Measurements from ENCODE around the gene MYRIP.

DNA sequence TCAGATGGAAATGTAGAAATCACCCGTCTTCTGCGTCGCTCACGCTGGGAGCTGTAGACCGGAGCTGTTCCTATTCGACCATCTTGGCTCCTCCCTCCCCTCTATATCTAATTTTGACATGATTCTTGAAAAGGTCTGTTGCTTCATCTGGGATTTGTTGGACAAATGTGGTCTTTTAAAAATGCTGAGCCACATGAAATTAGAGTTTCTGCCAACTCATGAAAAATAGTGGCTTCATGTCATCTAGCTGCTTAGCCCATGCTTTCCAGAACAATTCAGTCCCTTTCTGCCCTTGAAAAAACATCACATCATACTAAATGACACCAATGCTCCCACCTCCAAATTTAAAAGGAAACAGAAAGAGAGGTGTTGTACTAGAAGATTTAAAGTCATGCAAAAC lies 351.5 kb downstream of the MYRIP start:
- TF ChIP-seq MYC (IDR thresholded peaks at IDR 0.05; ENCODE audit: insufficient read depth, insufficient read length, insufficient replicate concordance, low read length, severe bottlenecking) (no peak), YY1 (IDR thresholded peaks at IDR 0.05; ENCODE audit: low read depth, low read length) (no peak), EZH2 (IDR thresholded peaks at IDR 0.05; ENCODE audit: borderline replicate concordance, control insufficient read depth, low read depth, low read length) (no peak), HDAC2 (IDR thresholded peaks at IDR 0.05) (no peak), MXI1 (IDR thresholded peaks at IDR 0.05; ENCODE audit: low read depth, low read length) (no peak)
- TF ChIP-seq, protein P1, sequence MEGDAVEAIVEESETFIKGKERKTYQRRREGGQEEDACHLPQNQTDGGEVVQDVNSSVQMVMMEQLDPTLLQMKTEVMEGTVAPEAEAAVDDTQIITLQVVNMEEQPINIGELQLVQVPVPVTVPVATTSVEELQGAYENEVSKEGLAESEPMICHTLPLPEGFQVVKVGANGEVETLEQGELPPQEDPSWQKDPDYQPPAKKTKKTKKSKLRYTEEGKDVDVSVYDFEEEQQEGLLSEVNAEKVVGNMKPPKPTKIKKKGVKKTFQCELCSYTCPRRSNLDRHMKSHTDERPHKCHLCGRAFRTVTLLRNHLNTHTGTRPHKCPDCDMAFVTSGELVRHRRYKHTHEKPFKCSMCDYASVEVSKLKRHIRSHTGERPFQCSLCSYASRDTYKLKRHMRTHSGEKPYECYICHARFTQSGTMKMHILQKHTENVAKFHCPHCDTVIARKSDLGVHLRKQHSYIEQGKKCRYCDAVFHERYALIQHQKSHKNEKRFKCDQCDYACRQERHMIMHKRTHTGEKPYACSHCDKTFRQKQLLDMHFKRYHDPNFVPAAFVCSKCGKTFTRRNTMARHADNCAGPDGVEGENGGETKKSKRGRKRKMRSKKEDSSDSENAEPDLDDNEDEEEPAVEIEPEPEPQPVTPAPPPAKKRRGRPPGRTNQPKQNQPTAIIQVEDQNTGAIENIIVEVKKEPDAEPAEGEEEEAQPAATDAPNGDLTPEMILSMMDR (IDR thresholded peaks at IDR 0.05 in 2 of 3, conservative IDR thresholded peaks at IDR 0.05 in 1 of 3; ENCODE audit: control insufficient read depth in 2 of 3, extremely low read depth in 1 of 3, insufficient read depth in 1 of 3, low read depth in 3 of 3, low read length in 3 of 3): no peak
- TF ChIP-seq, protein P2, sequence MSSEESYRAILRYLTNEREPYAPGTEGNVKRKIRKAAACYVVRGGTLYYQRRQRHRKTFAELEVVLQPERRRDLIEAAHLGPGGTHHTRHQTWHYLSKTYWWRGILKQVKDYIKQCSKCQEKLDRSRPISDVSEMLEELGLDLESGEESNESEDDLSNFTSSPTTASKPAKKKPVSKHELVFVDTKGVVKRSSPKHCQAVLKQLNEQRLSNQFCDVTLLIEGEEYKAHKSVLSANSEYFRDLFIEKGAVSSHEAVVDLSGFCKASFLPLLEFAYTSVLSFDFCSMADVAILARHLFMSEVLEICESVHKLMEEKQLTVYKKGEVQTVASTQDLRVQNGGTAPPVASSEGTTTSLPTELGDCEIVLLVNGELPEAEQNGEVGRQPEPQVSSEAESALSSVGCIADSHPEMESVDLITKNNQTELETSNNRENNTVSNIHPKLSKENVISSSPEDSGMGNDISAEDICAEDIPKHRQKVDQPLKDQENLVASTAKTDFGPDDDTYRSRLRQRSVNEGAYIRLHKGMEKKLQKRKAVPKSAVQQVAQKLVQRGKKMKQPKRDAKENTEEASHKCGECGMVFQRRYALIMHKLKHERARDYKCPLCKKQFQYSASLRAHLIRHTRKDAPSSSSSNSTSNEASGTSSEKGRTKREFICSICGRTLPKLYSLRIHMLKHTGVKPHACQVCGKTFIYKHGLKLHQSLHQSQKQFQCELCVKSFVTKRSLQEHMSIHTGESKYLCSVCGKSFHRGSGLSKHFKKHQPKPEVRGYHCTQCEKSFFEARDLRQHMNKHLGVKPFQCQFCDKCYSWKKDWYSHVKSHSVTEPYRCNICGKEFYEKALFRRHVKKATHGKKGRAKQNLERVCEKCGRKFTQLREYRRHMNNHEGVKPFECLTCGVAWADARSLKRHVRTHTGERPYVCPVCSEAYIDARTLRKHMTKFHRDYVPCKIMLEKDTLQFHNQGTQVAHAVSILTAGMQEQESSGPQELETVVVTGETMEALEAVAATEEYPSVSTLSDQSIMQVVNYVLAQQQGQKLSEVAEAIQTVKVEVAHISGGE (CRISPR knock-in tag; IDR thresholded peaks at IDR 0.05): no peak

Data from GM12878 (cell line).